H1 (cell line): ENCODE results near the gene KRTAP12-2. TPM values are rescaled to one million over a fixed set of nuclear protein-coding genes. Genes with fewer than 3 reads are reported as not detected.

Experiments
- CTCF ChIA-PET: fragments of 300-600 bp; sonication (Branson Sonifier 250); formaldehyde crosslinking; loops from one replicate; lab custom pipeline; 2021; ENCODE audit not compliant: partially characterized antibody; lab: Charles Lee
- POLR2A ChIA-PET: fragments of 300-600 bp; sonication (Branson Sonifier 250); formaldehyde crosslinking; loops from one replicate; lab custom pipeline; 2021; ENCODE audit warnings: inconsistent platforms; ENCODE audit not compliant: partially characterized antibody; lab: Charles Lee
- DNase-seq, 2 experiments: peaks; one replicate each; pipeline versions ENCODE4 v3.0.0 to v3.0.0-alpha.2; 2010 to 2022; ENCODE audit warnings: low spot score in 2 of 2, low read depth in 1 of 2, mixed read lengths in 1 of 2
- FAIRE-seq: peaks from 2 replicates; lab custom pipeline; 2011; peaks lifted over from hg19 to GRCh38; lab: Jason Lieb, UNC
- H2AFZ ChIP-seq: 2 replicates; pipeline ENCODE4 v1.8.1; 2012; ENCODE audit warnings: low read length, inconsistent platforms
- H2AK5ac ChIP-seq: 2 replicates; pipeline ENCODE4 v1.6.1; 2013; ENCODE audit warnings: low read depth, low read length
- H2BK120ac ChIP-seq: replicated peaks from 2 replicates; pipeline ENCODE3; 2013; ENCODE audit warnings: low read depth, low read length, inconsistent platforms
- H2BK12ac ChIP-seq: 2 replicates; pipeline ENCODE4 v1.6.1; 2013; ENCODE audit warnings: low read depth, low read length
- H2BK15ac ChIP-seq: 2 replicates; pipeline ENCODE4 v1.6.1; 2013; ENCODE audit warnings: low read length
- H2BK20ac ChIP-seq: 2 replicates; pipeline ENCODE4 v1.6.1; 2013; ENCODE audit warnings: low read length
- H2BK5ac ChIP-seq: 2 replicates; pipeline ENCODE4 v1.6.1; 2013; ENCODE audit warnings: low read depth, low read length
- H3K14ac ChIP-seq: 2 replicates; pipeline ENCODE4 v1.6.1; 2013; ENCODE audit warnings: inconsistent platforms; ENCODE audit not compliant: insufficient read length
- H3K18ac ChIP-seq: 2 replicates; pipeline ENCODE4 v1.6.1; 2013; ENCODE audit warnings: low read length; ENCODE audit errors: extremely low read depth
- H3K23ac ChIP-seq: 2 replicates; pipeline ENCODE4 v1.6.1; 2013; ENCODE audit warnings: inconsistent platforms; ENCODE audit not compliant: insufficient read length
- H3K23me2 ChIP-seq: 2 replicates; pipeline ENCODE4 v1.6.1; 2013; ENCODE audit warnings: low read depth, low read length
- H3K27ac ChIP-seq: 2 replicates; pipeline ENCODE4 v1.6.1; 2011; ENCODE audit warnings: low read depth, low read length, inconsistent platforms
- H3K27me3 ChIP-seq, 4 experiments: replicated peaks in 1 of 4; 1 replicate in 1 of 4; 2 replicates in 3 of 4; pipeline versions ENCODE4 v1.6.1 to v1.8.1; 2011 to 2013; ENCODE audit warnings: low read length in 3 of 4, mild to moderate bottlenecking in 3 of 4, inconsistent platforms in 2 of 4, mixed read lengths in 2 of 4, moderate library complexity in 1 of 4; ENCODE audit not compliant: control insufficient read depth in 3 of 4, insufficient read depth in 3 of 4; ENCODE audit errors: extremely low read depth in 1 of 4
- H3K36me3 ChIP-seq, 4 experiments: 2 replicates each; pipeline versions ENCODE4 v1.6.1 to v1.8.1; 2011 to 2013; ENCODE audit warnings: mild to moderate bottlenecking in 4 of 4, low read length in 3 of 4, moderate library complexity in 2 of 4, control low read depth in 1 of 4, inconsistent platforms in 1 of 4; ENCODE audit not compliant: insufficient read depth in 4 of 4, control insufficient read depth in 2 of 4
- H3K4ac ChIP-seq: replicated peaks from 2 replicates; pipeline ENCODE3; 2013; ENCODE audit warnings: low read length, low read depth, mixed read lengths, inconsistent platforms; ENCODE audit not compliant: insufficient read length
- H3K4me1 ChIP-seq, 4 experiments: replicated peaks in 1 of 4; 1 replicate in 1 of 4; 2 replicates in 3 of 4; pipeline versions ENCODE4 v1.6.1 to v1.8.1; 2011 to 2013; ENCODE audit warnings: low read length in 3 of 4, inconsistent platforms in 2 of 4, mixed read lengths in 1 of 4; ENCODE audit not compliant: insufficient read depth in 4 of 4, control insufficient read depth in 3 of 4
- H3K4me2 ChIP-seq, 2 experiments: 2 replicates each; pipeline versions ENCODE4 v1.6.1 to v1.8.1; 2011 to 2013; ENCODE audit warnings: low read depth in 2 of 2, low read length in 2 of 2, control low read depth in 1 of 2, inconsistent platforms in 1 of 2, mild to moderate bottlenecking in 1 of 2; ENCODE audit not compliant: insufficient read depth in 1 of 2
- H3K4me3 ChIP-seq, 4 experiments: fragments of 200-600, 300-600 bp in 1 of 4; sonication (generic), shearing (Covaris generic), sonication (Bioruptor Twin) in 1 of 4; 2 replicates each; pipeline versions ENCODE4 v1.5.1 to v1.8.1; 2011 to 2016; ENCODE audit warnings: low read length in 4 of 4, low read depth in 3 of 4, control low read depth in 2 of 4, inconsistent platforms in 2 of 4, mild to moderate bottlenecking in 2 of 4, mixed read lengths in 1 of 4, moderate library complexity in 1 of 4; ENCODE audit not compliant: insufficient read depth in 2 of 4; ENCODE audit errors: extremely low read depth in 1 of 4
- H3K56ac ChIP-seq: replicated peaks from 2 replicates; pipeline ENCODE3; 2013; ENCODE audit warnings: low read depth, mild to moderate bottlenecking, mixed read lengths, low read length, inconsistent platforms; ENCODE audit not compliant: insufficient read length
- H3K79me1 ChIP-seq: 2 replicates; pipeline ENCODE4 v1.6.1; 2013; ENCODE audit warnings: low read depth, low read length, control low read depth
- H3K79me2 ChIP-seq, 2 experiments: 2 replicates each; pipeline versions ENCODE4 v1.6.1 to v1.8.1; 2012 to 2013; ENCODE audit warnings: low read length in 2 of 2, mild to moderate bottlenecking in 2 of 2, inconsistent platforms in 1 of 2; ENCODE audit not compliant: insufficient read depth in 2 of 2, control insufficient read depth in 1 of 2
- H3K9ac ChIP-seq, 4 experiments: replicated peaks in 1 of 4; 1 replicate in 1 of 4; 2 replicates in 3 of 4; pipeline versions ENCODE4 v1.6.1 to v1.8.1; 2011 to 2013; ENCODE audit warnings: low read depth in 3 of 4, low read length in 3 of 4, control low read depth in 2 of 4, mild to moderate bottlenecking in 2 of 4, moderate library complexity in 2 of 4, inconsistent platforms in 1 of 4; ENCODE audit errors: extremely low read depth in 1 of 4
- H3K9me3 ChIP-seq, 2 experiments: 2 replicates each; pipeline versions ENCODE4 v1.6.1 to v1.8.1; 2012 to 2013; ENCODE audit warnings: mild to moderate bottlenecking in 2 of 2, moderate library complexity in 2 of 2, control low read depth in 1 of 2, inconsistent platforms in 1 of 2, low read depth in 1 of 2, low read length in 1 of 2, mixed read lengths in 1 of 2; ENCODE audit not compliant: insufficient read depth in 2 of 2
- H4K20me1 ChIP-seq, 2 experiments: replicated peaks in 1 of 2; 2 replicates each; pipeline versions ENCODE3 to v1.8.1; 2011 to 2013; ENCODE audit warnings: inconsistent platforms in 2 of 2, low read length in 2 of 2, mild to moderate bottlenecking in 1 of 2; ENCODE audit not compliant: insufficient read depth in 2 of 2, control insufficient read depth in 1 of 2
- H4K5ac ChIP-seq: 2 replicates; pipeline ENCODE4 v1.6.1; 2013; ENCODE audit warnings: low read length, low read depth, mixed read lengths, inconsistent platforms; ENCODE audit not compliant: insufficient read length
- H4K8ac ChIP-seq: 2 replicates; pipeline ENCODE4 v1.8.0; 2013; ENCODE audit warnings: mild to moderate bottlenecking, moderate library complexity, low read length, inconsistent platforms; ENCODE audit not compliant: insufficient read depth; ENCODE audit errors: extremely low read depth
- H4K91ac ChIP-seq: replicated peaks from 2 replicates; pipeline ENCODE3; 2013; ENCODE audit warnings: low read length, mixed read lengths, inconsistent platforms; ENCODE audit not compliant: insufficient read length
- CBX8 ChIP-seq: fragments of 300-800, 300-1000 bp; sonication (generic); IDR thresholded peaks from 2 replicates; pipeline ENCODE4 v1.7.1; 2016; ENCODE audit warnings: low read depth, low read length, borderline replicate concordance
- RXRA ChIP-seq: IDR thresholded peaks from 2 replicates; pipeline ENCODE4 v1.6.1; 2011; ENCODE audit warnings: low read depth, mild to moderate bottlenecking, low read length, moderate library complexity; ENCODE audit not compliant: insufficient read depth
- SP1 ChIP-seq: IDR thresholded peaks from 2 replicates; pipeline ENCODE4 v1.6.1; 2011; ENCODE audit warnings: low read depth, low read length
- WGBS, 2 experiments: shearing (Covaris generic) in 1 of 2; methylation state at CpG; one replicate each; pipeline versions ENCODE4 v1.1.6 to v1.1.7; 2013 to 2015; ENCODE audit warnings: low lambda C conversion rate in 2 of 2, mixed read lengths in 2 of 2, inconsistent platforms in 1 of 2, low coverage in 1 of 2, missing lambda C conversion rate in 1 of 2; ENCODE audit not compliant: insufficient replicate concordance in 2 of 2, insufficient coverage in 1 of 2, insufficient read length in 1 of 2; ENCODE audit errors: extremely low coverage in 1 of 2, missing lambda C conversion rate in 1 of 2; 5-methylcytosine and 5-hydroxymethylcytosine counted together
- polyA plus RNA-seq, 7 experiments: library from polyadenylated mRNA; depleted of rRNA in 3 of 7; stranded (reverse) in 5 of 7; unstranded in 2 of 7; fragments of >200 nt in 5 of 7; fragments of 200-250 nt in 2 of 7; gene quantifications; 1 replicate in 5 of 7; 2 replicates in 1 of 7; 4 replicates in 1 of 7; pipeline versions ENCODE4 v1.2.1 to v1.2.3, GENCODE V29; 2011 to 2013; ENCODE audit warnings: missing spikeins in 2 of 7, mixed read lengths in 2 of 7
- total RNA-seq: library from RNA; stranded (reverse); fragmentation: NEBNext Ultra II Directional; extraction: Animal tissue kit (Norgen Biotek cat#: 25700); gene quantifications from 2 replicates; pipeline ENCODE4 v1.2.1, GENCODE V29; 2021

Gene KRTAP12-2
- total and polyA plus RNA-seq, 2 of the 8 experiments (the other 6 are each of a cell fraction or from before 2014, with no cell fraction given) = 0.50 TPM; not detected in 1

- Histone ChIP-seq H4K8ac (no peak overlapping the region), H2AK5ac (no peak overlapping the region), H3K36me3 (no peaks in the 10 kb centered on the region), H2BK15ac (no peak overlapping the region), H2BK20ac (no peak overlapping the region), H3K14ac (no peak overlapping the region), H2BK12ac (no peak overlapping the region), H4K5ac (no peak overlapping the region), H3K23ac (no peak overlapping the region), H3K4me1 (no peaks in the 10 kb centered on the region; a peak in 1 of 7 replicates), H3K56ac (no peak overlapping the region), H3K23me2 (no peaks in the 10 kb centered on the region), H3K18ac (no peak overlapping the region), H3K4me3 (no peak overlapping the region), H3K27me3 (no peaks in the 10 kb centered on the region), H3K9ac (no peak overlapping the region; a peak in 1 of 7 replicates), H4K20me1 (no peaks in the 10 kb centered on the region), H3K27ac (no peak overlapping the region), H3K4ac (no peak overlapping the region), H4K91ac (no peak overlapping the region), H2BK5ac (no peak overlapping the region), H3K9me3 (peaks cover 16 to 18% of the 10 kb centered on the region in 2 experiments), H3K79me2 (no peaks in the 10 kb centered on the region), H3K4me2 (no peak overlapping the region; a peak in 1 of 4 replicates), H2BK120ac (no peak overlapping the region), H3K79me1 (no peaks in the 10 kb centered on the region), H2AFZ (no peak overlapping the region)
- DNase-seq (peak in 1 of 2 experiments; percentile 32), FAIRE-seq (no peak)
- 89% methylated on average over 10 of the region's 10 CpGs; no CpG with 5 or more reads in 1 of the 2 experiments for WGBS, 2 experiments
- ChIA-PET CTCF (interaction anchor here (0.9 to 2.5 kb wide), 4 partner anchors 7 to 75 kb away, joined by 3 to 9 read pairs (median 4); no protein-coding TSS in a partner anchor), POLR2A (no interaction called here)
- no peak for TF ChIP-seq SP1
- TF ChIP-seq RXRA = no peak
- no peak for TF ChIP-seq CBX8
Observed at GRCh38 chr21:44626262-44626661, 40.5 kb downstream of the KRTAP12-2 start.
